Stimulated activated CD4-positive, alpha-beta T cell treated with anti-CD3 and anti-CD28 coated beads, Interleukin-15, amount 100 ng/mL, for 24 hours (primary cell): ENCODE measurements around the gene DAG1.

Experiments used
- DNase-seq: peaks from one replicate; pipeline ENCODE4 v3.0.0-alpha.2; 2020

DAG1 gene

DNA sequence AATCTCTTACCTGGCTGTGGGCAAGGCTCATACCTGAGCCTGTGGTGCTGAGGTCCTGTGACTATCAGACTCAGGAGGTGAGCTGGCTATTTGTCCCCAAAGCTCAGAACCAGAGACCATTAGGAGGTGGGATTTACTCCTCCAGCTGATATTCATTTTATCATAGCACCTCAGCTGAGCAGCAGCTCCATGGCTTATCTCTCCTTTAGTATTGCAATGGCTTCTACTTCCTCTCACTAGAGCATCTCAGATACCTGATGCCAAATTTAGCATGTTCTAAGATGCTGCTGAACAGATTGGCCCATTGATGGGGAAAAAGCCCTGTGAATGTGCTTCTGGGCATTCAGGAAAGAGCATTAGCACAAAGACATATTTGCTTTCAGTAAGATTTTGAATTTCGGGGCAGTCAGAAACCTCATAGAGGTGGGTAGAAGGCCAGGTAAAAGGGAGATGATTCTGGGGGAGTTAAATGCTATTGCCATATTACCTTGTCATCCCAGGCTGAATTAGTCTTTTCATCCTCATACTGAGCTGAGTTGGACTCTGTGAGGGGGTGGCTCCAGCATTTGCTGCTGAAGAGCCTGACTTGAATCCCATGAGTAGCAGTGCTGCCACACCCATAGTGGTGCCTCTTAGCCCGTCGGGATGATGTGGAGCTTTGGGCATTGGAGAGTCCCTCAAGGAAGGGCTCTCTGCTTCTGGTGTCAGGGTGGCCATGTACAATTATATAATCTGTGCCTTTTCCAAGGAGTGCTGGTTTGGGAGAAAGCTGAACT is 86.6 kb downstream of the DAG1 start:
- no peak for DNase-seq

DNA sequence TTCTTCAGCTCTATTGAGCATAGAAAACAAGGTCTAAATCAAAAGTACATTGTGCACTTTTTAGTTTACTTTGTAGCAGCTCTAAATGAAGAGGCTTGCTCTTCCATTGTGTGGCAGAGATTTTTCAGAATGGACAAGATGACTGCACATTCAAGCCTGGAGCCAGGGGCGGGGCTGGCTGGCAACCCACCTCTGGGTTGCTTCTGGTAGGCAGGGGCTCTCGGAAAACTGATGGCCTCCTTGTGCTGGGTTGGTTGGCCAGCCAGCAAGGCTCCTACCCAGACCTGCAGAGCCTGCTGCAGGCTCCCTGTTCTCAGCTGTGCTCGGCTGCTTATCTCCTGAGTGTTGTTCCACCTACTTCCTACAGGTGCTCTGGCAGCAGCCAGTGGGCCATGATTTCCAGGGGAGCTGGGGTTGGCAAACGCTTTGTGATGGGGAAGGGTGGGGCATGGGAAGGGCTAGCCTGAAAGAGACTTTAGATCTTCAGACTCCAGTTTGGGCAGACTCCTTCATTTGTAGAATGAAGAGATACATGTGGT is 93.0 kb downstream of the DAG1 start:
- no peak for DNase-seq

DNA sequence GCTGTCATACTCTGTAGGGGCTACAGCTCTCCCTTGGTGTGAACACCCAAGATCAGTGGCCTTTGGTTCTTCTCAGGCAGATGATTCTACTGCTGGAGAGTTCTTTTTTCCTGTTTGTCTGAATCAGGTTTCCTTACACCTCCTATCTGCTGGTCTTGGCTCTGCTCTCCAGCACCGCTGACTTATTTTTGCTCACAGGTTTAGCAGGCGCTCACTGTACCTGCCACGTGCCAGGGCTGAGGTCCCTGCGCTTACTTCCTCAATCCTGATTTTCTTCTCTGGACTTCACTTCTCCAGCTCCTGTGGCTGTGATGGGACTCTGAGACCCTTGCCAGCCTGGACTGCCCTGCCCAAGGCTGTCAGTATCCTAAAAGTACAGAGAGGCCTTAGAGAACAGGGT is 93.7 kb downstream of the DAG1 start:
- no peak for DNase-seq

DNA sequence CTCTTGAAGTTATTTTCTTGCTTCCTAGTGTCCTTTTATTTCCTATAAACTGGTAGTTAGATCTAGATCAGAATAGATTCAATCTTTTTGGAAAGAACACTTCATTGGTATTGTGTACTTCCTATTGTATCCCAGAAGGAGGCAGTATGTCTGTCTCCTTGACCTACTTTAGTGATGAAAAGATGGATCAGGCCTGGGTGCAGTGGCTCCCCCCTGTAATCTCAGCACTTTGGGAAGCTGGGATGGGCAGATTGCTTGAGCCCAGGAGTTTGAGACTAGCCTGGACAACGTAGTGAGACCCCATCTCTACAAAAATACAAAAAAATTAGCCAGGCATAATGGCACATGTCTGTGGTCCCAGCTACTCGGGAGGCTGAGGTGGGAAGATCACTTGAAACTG is 96.2 kb downstream of the DAG1 start:
- DNase-seq: no peak

DNA sequence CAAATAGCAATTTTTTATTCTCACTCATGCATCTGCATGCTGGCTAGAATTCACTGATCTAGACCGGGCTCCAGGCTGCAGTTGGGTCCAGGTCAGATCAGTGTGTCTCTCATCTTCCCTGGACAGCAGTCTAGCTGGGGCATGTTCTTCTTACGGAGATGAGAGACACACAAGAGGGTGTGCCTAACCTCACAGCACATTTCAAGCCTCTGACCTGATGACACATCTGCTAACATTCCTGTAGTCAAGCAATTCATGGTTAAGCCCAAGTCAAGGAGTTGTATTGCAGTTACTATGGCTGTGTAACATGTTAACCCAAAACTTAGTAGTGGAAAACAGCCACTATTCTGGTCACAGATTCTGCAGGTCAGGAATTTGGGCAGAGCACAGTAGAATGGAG is 97.3 kb downstream of the DAG1 start:
- DNase-seq: no peak

DNA sequence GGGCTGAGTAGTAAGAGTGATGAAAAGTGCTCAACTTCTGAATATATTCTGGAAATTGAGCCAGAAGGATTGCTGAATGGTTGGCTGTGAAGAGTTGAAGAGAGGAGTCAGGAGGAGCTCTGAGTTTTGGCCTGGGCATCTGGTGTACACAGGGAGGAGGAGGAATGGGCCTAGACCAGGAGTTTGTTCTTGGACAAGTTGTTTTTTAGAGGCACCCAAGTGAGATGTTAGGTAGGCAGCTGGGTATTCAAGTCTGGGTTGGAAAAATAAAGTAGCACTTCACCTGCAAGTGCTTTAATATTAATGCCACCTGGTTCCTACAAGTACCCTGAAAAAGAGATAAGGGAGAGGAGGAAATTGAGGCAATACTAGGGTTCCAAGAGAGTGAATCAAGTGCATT is 98.9 kb downstream of the DAG1 start:
- no peak for DNase-seq

DNA sequence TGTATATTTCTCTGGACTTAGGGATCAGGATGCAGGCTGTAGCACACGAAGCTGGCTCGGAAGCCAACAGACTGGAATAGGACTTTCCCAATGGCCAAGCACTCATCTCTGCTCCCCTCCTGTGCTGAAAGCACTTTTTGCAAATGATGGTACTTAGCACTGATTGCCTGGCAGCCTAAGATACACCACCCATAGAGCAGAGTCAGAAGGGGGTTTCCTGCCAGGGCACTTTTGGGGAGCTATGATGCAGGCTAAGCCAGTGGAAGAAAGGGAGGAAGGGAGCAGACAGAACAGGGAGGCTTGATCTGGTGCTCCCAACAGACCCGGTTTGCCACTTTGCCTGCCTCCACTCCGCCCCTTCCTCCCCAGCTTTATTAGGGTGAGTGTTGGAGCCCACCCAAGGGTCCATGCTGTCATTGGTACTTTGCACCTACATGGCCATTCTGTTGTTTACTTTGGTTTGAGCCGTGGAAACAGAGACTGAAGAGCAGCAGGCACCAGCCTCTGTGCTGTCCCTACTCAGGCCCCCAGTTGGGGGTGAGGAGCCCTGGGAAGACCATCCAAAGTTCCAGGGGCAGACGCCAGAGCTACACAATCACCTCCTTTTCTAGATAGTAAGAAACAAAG is 100.1 kb downstream of the DAG1 start:
- no peak for DNase-seq

DNA sequence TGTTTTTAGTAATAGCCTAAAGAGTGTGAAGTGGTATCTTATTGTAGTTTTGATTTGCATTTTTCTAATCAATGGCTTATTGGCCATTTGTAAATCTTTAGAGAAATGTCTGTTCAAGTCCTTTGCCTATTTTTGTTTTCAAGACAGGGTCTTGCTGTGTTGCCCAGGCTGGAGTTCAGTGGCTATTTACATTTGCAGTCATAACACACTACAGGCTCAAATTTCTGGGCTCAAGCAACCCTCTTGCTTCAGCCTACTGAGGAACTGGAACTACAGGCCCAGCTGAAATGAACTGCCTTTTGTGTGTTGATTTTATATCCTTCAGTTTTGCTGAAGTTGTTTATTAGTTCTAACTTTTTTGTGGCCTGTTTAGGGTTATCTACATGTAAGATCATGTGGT is 112.1 kb downstream of the DAG1 start:
- no peak for DNase-seq
